CD14-positive monocyte (primary cell): ENCODE measurements around the gene DIS3L. TPM values are rescaled to one million over a fixed set of nuclear protein-coding genes. Genes with fewer than 3 reads are reported as not detected.

Experiments used
- DNase-seq, 3 donors: peaks; one replicate each; pipeline ENCODE4 v3.0.0-alpha.2; 2011 to 2022
- H2AFZ ChIP-seq: 2 replicates; pipeline ENCODE4 v1.6.0; 2012; ENCODE audit warnings: mild to moderate bottlenecking, low read depth, low read length, inconsistent platforms; ENCODE audit not compliant: insufficient read depth, poor library complexity, severe bottlenecking
- H3K27ac ChIP-seq, 2 donors: 1 replicate in 1 of 2; 2 replicates in 1 of 2; pipeline ENCODE4 v1.5.1; 2012 to 2013; ENCODE audit warnings: low read length in 2 of 2, control low read depth in 1 of 2, inconsistent platforms in 1 of 2, low read depth in 1 of 2, mild to moderate bottlenecking in 1 of 2
- H3K27me3 ChIP-seq, 2 donors: one replicate each; pipeline versions ENCODE4 v1.6.0 to v1.6.1; 2011 to 2013; ENCODE audit warnings: low read length in 2 of 2; ENCODE audit not compliant: control insufficient read depth in 2 of 2, insufficient read depth in 2 of 2
- H3K36me3 ChIP-seq, 2 donors: replicated peaks in 1 of 2; 1 replicate in 1 of 2; 2 replicates in 1 of 2; pipeline versions ENCODE4 v1.5.1 to v1.6.1; 2012 to 2013; ENCODE audit warnings: low read length in 2 of 2, control low read depth in 1 of 2, inconsistent platforms in 1 of 2, mild to moderate bottlenecking in 1 of 2; ENCODE audit not compliant: insufficient read depth in 2 of 2, control insufficient read depth in 1 of 2
- H3K4me1 ChIP-seq, 2 donors: 1 replicate in 1 of 2; 2 replicates in 1 of 2; pipeline versions ENCODE4 v1.5.1 to v1.6.1; 2012 to 2013; ENCODE audit warnings: low read length in 2 of 2, control low read depth in 1 of 2, inconsistent platforms in 1 of 2, mild to moderate bottlenecking in 1 of 2, moderate library complexity in 1 of 2; ENCODE audit not compliant: insufficient read depth in 2 of 2, control insufficient read depth in 1 of 2
- H3K4me2 ChIP-seq: replicated peaks from 2 replicates; pipeline ENCODE3; 2012; ENCODE audit warnings: low read length, moderate library complexity, mild to moderate bottlenecking; ENCODE audit not compliant: poor library complexity, severe bottlenecking; ENCODE audit errors: extremely low read depth
- H3K4me3 ChIP-seq, 3 experiments: fragments of 200-600 bp in 1 of 3; sonication (generic) in 1 of 3; replicated peaks in 1 of 3; 1 replicate in 2 of 3; 2 replicates in 1 of 3; pipeline ENCODE4 v1.5.1; 2011 to 2013; ENCODE audit warnings: low read length in 3 of 3, mild to moderate bottlenecking in 3 of 3, control low read depth in 2 of 3, low read depth in 2 of 3, inconsistent platforms in 1 of 3, moderate library complexity in 1 of 3
- H3K79me2 ChIP-seq: 2 replicates; pipeline ENCODE4 v1.6.0; 2012; ENCODE audit warnings: mild to moderate bottlenecking, control low read depth, inconsistent platforms, low read length, moderate library complexity; ENCODE audit not compliant: insufficient read depth
- H3K9ac ChIP-seq: 2 replicates; pipeline ENCODE4 v1.6.0; 2017; ENCODE audit warnings: low read length, mild to moderate bottlenecking; ENCODE audit not compliant: insufficient read depth, poor library complexity, severe bottlenecking
- H3K9me3 ChIP-seq, 2 donors: replicated peaks in 1 of 2; 1 replicate in 1 of 2; 2 replicates in 1 of 2; pipeline versions ENCODE4 v1.5.1 to v1.6.1; 2012 to 2013; ENCODE audit warnings: low read length in 2 of 2, control low read depth in 1 of 2; ENCODE audit not compliant: control insufficient read depth in 1 of 2, insufficient read depth in 1 of 2
- H4K20me1 ChIP-seq: 2 replicates; pipeline ENCODE4 v1.6.0; 2012; ENCODE audit warnings: mild to moderate bottlenecking, low read length, control low read depth, moderate library complexity; ENCODE audit not compliant: insufficient read depth
- H3K27ac Mint-ChIP-seq, 7 donors: one replicate each; pipeline ENCODE4 v1.8.0; 2020; ENCODE audit warnings: mild to moderate bottlenecking in 7 of 7, mixed read lengths in 7 of 7, moderate library complexity in 6 of 7, inconsistent platforms in 2 of 7
- H3K27me3 Mint-ChIP-seq, 3 donors: one replicate each; pipeline ENCODE4 v1.8.0; 2021 to 2022; ENCODE audit warnings: low read depth in 3 of 3, mild to moderate bottlenecking in 3 of 3, mixed read lengths in 3 of 3, moderate library complexity in 3 of 3, inconsistent platforms in 1 of 3
- H3K36me3 Mint-ChIP-seq, 2 donors: one replicate each; pipeline ENCODE4 v1.8.0; 2020; ENCODE audit warnings: mixed read lengths in 2 of 2, inconsistent platforms in 1 of 2, mild to moderate bottlenecking in 1 of 2
- H3K4me1 Mint-ChIP-seq: one replicate; pipeline ENCODE4 v1.8.0; 2020; ENCODE audit warnings: mild to moderate bottlenecking, mixed read lengths
- H3K4me3 Mint-ChIP-seq, 2 donors: one replicate each; pipeline ENCODE4 v1.8.0; 2020; ENCODE audit warnings: mild to moderate bottlenecking in 2 of 2, mixed read lengths in 2 of 2, moderate library complexity in 1 of 2
- H3K9me3 Mint-ChIP-seq, 7 donors: one replicate each; pipeline ENCODE4 v1.8.0; 2020 to 2022; ENCODE audit warnings: mixed read lengths in 7 of 7, mild to moderate bottlenecking in 6 of 7, moderate library complexity in 6 of 7, inconsistent platforms in 2 of 7
- CTCF ChIP-seq: fragments of 200-600 bp; IDR thresholded peaks from one replicate; pipeline ENCODE4 v1.8.0; 2022; ENCODE audit warnings: antibody characterized with exemption, mild to moderate bottlenecking
- WGBS: methylation state at CpG from one replicate; pipeline ENCODE4 v1.1.5; 2013; ENCODE audit warnings: missing lambda C conversion rate; ENCODE audit not compliant: insufficient coverage; 5-methylcytosine and 5-hydroxymethylcytosine counted together
- intact Hi-C, 2 donors: fragments of 100-400 bp; cut with micrococcal nuclease; formaldehyde crosslinking; loops; one replicate each; pipeline versions ENCODE4 v1.15.0 to v1.15.1; 2023
- polyA plus RNA-seq, 3 donors: library from polyadenylated mRNA; depleted of rRNA in 1 of 3; unstranded in 2 of 3; stranded (reverse) in 1 of 3; fragments of 300-500 nt in 2 of 3; fragments of >200 nt in 1 of 3; fragmentation: Illumina TruSeq in 2 of 3; gene quantifications; 1 replicate in 2 of 3; 2 replicates in 1 of 3; pipeline ENCODE4 v1.2.3, GENCODE V29; 2012 to 2021

Gene DIS3L
- polyA plus RNA-seq, 3 donors = 13.2 to 17.0 (median 13.6) TPM

- Histone ChIP-seq H3K4me1 (peaks cover 8 to 11% of the 10 kb centered on the region in 2 donors), H4K20me1 (no peaks in the 10 kb centered on the region), H3K9me3 (no peaks in the 10 kb centered on the region), H3K27me3 (no peaks in the 10 kb centered on the region), H3K79me2 (no peaks in the 10 kb centered on the region), H3K27ac (no peak overlapping the region), H2AFZ (no peak overlapping the region), H3K4me2 (no peak overlapping the region), H3K9ac (no peak overlapping the region), H3K4me3 (no peak overlapping the region), H3K36me3 (no peaks in the 10 kb centered on the region)
- TF ChIP-seq CTCF = no peak
- no peaks in the 10 kb centered on the region for H3K9me3 Mint-ChIP-seq
- no peak for DNase-seq
- peaks cover 0 to 3% (median 2%) of the 10 kb centered on the region in 3 donors for H3K27me3 Mint-ChIP-seq
- H3K4me3 Mint-ChIP-seq = no peak overlapping the region
- peak overlapping the region in 1 of 7 donors; percentile 4 for H3K27ac Mint-ChIP-seq
- H3K36me3 Mint-ChIP-seq = no peaks in the 10 kb centered on the region
- intact Hi-C loops = no loop called here
- peaks cover 12% of the 10 kb centered on the region for H3K4me1 Mint-ChIP-seq
Measured at GRCh38 chr15:66288093-66288492, 5.3 kb upstream of the DIS3L start.

GRCh38 chr15:66288551-66289185 is 4.7 kb upstream of the DIS3L start:
- Mint-ChIP-seq H3K4me1 (peaks cover 13% of the 10 kb centered on the region), H3K27ac (no peak overlapping the region), H3K4me3 (no peak overlapping the region), H3K9me3 (no peaks in the 10 kb centered on the region), H3K27me3 (peaks cover 0 to 3% (median 2%) of the 10 kb centered on the region in 3 donors), H3K36me3 (no peaks in the 10 kb centered on the region)
- Histone ChIP-seq H3K27me3 (no peaks in the 10 kb centered on the region), H3K9ac (peak overlapping the region; percentile 15), H3K4me2 (no peak overlapping the region), H3K9me3 (no peaks in the 10 kb centered on the region), H3K79me2 (no peaks in the 10 kb centered on the region), H3K4me3 (no peak overlapping the region), H4K20me1 (no peaks in the 10 kb centered on the region), H3K4me1 (peaks cover 8 to 11% of the 10 kb centered on the region in 2 donors), H3K36me3 (no peaks in the 10 kb centered on the region), H3K27ac (no peak overlapping the region), H2AFZ (no peak overlapping the region)
- no peak for TF ChIP-seq CTCF
- no peak for DNase-seq
- intact Hi-C loops = no loop called here
- 96% methylated on average over 5 of the region's 6 CpGs for WGBS
